DOHH2 (cell line): ENCODE results near the gene PTPRT.

Experiments
- H3F3A ChIP-seq: fragments of 200-600 bp; sonication (generic), shearing (Covaris generic); 2 replicates; pipeline ENCODE4 v1.6.0; 2016; ENCODE audit warnings: antibody characterized with exemption, mild to moderate bottlenecking; ENCODE audit not compliant: control insufficient read depth, insufficient read depth
- H3K27ac ChIP-seq: fragments of 200-600 bp; sonication (generic); 2 replicates; pipeline ENCODE4 v1.5.1; 2014; ENCODE audit warnings: low read depth, mild to moderate bottlenecking, low read length, moderate library complexity
- H3K27me3 ChIP-seq: fragments of 200-600 bp; sonication (generic); 2 replicates; pipeline ENCODE4 v1.6.1; 2014; ENCODE audit warnings: mild to moderate bottlenecking, low read length, mixed read lengths; ENCODE audit not compliant: control insufficient read depth
- H3K36me3 ChIP-seq: fragments of 200-600 bp; sonication (generic); 2 replicates; pipeline ENCODE4 v1.6.1; 2014; ENCODE audit warnings: mild to moderate bottlenecking, low read length, moderate library complexity, mixed read lengths; ENCODE audit not compliant: control insufficient read depth
- H3K4me1 ChIP-seq: fragments of 200-600 bp; sonication (generic); 2 replicates; pipeline ENCODE4 v1.6.1; 2014; ENCODE audit warnings: mild to moderate bottlenecking, low read length, mixed read lengths; ENCODE audit not compliant: control insufficient read depth
- H3K4me2 ChIP-seq: fragments of 200-600 bp; sonication (generic); 2 replicates; pipeline ENCODE4 v1.6.0; 2014; ENCODE audit warnings: mild to moderate bottlenecking, low read length, moderate library complexity
- H3K4me3 ChIP-seq: fragments of 200-600 bp; sonication (generic); 2 replicates; pipeline ENCODE4 v1.5.1; 2014; ENCODE audit warnings: mild to moderate bottlenecking, low read length, mixed read lengths
- H3K79me2 ChIP-seq: fragments of 200-600 bp; sonication (generic); 2 replicates; pipeline ENCODE4 v1.6.1; 2014; ENCODE audit warnings: mild to moderate bottlenecking, low read length, mixed read lengths; ENCODE audit not compliant: control insufficient read depth
- H3K9me2 ChIP-seq: fragments of 200-600 bp; sonication (generic); replicated peaks from 2 replicates; pipeline ENCODE4 v1.6.1; 2014; ENCODE audit warnings: mild to moderate bottlenecking, low read length, mixed read lengths; ENCODE audit not compliant: control insufficient read depth
- H3K9me3 ChIP-seq: fragments of 200-600 bp; sonication (generic); 2 replicates; pipeline ENCODE4 v1.6.1; 2014; ENCODE audit warnings: antibody characterized with exemption, low read length, mixed read lengths; ENCODE audit not compliant: control insufficient read depth, insufficient read depth
- H4K20me1 ChIP-seq: fragments of 200-600 bp; sonication (generic); 2 replicates; pipeline ENCODE4 v1.6.0; 2014; ENCODE audit warnings: low read depth, mild to moderate bottlenecking, antibody characterized with exemption, low read length, moderate library complexity; ENCODE audit not compliant: control insufficient read depth, insufficient read depth
- CTCF ChIP-seq: fragments of 200-600 bp; sonication (generic); IDR thresholded peaks from one replicate; pipeline ENCODE4 v1.5.1; 2014; ENCODE audit warnings: antibody characterized with exemption, mild to moderate bottlenecking, low read depth, low read length; ENCODE audit not compliant: poor library complexity, severe bottlenecking
- EZH2phosphoT487 ChIP-seq: fragments of 200-600 bp; sonication (generic); IDR thresholded peaks from 2 replicates; pipeline ENCODE4 v1.6.1; 2017; ENCODE audit warnings: borderline replicate concordance, mild to moderate bottlenecking, antibody characterized with exemption, low read length, moderate library complexity, mixed read lengths

Gene PTPRT

GRCh38 chr20:42955713-42956112 is 234.0 kb downstream of the PTPRT start:
- Histone ChIP-seq H3K9me2 (no peaks in the 10 kb centered on the region), H3K27ac (no peak overlapping the region), H3K36me3 (no peaks in the 10 kb centered on the region), H3K4me2 (no peak overlapping the region), H3K79me2 (no peaks in the 10 kb centered on the region), H3F3A (no peaks in the 10 kb centered on the region), H3K27me3 (no peaks in the 10 kb centered on the region), H3K4me1 (no peaks in the 10 kb centered on the region), H3K9me3 (no peaks in the 10 kb centered on the region), H4K20me1 (no peaks in the 10 kb centered on the region), H3K4me3 (no peak overlapping the region)
- TF ChIP-seq CTCF = no peak

- Histone ChIP-seq H3F3A (no peaks in the 10 kb centered on the region), H3K9me3 (no peaks in the 10 kb centered on the region), H3K79me2 (no peaks in the 10 kb centered on the region), H3K4me3 (no peak overlapping the region), H4K20me1 (no peaks in the 10 kb centered on the region), H3K4me1 (no peaks in the 10 kb centered on the region), H3K9me2 (no peaks in the 10 kb centered on the region), H3K36me3 (no peaks in the 10 kb centered on the region), H3K4me2 (no peak overlapping the region), H3K27ac (no peak overlapping the region), H3K27me3 (no peaks in the 10 kb centered on the region)
- TF ChIP-seq CTCF (no peak), EZH2phosphoT487 (no peak)
Observed at GRCh38 chr20:42954951-42955350, 234.8 kb downstream of the PTPRT start.

GRCh38 chr20:42949950-42950349 is 239.8 kb downstream of the PTPRT start:
- H3K27me3 ChIP-seq = no peaks in the 10 kb centered on the region
- H3K79me2 ChIP-seq = no peaks in the 10 kb centered on the region
- H3K36me3 ChIP-seq = no peaks in the 10 kb centered on the region
- H3K9me2 ChIP-seq = no peaks in the 10 kb centered on the region
- H3K27ac ChIP-seq = no peak overlapping the region
- H3K4me1 ChIP-seq = no peaks in the 10 kb centered on the region
- no peaks in the 10 kb centered on the region for H3K9me3 ChIP-seq
- H3K4me2 ChIP-seq = no peak overlapping the region
- no peaks in the 10 kb centered on the region for H3F3A ChIP-seq
- H3K4me3 ChIP-seq = no peak overlapping the region
- no peaks in the 10 kb centered on the region for H4K20me1 ChIP-seq
- TF ChIP-seq CTCF = no peak
- no peak for TF ChIP-seq EZH2phosphoT487
